ENCODE measurements around the gene HSP90B1.

Gene HSP90B1

DNA sequence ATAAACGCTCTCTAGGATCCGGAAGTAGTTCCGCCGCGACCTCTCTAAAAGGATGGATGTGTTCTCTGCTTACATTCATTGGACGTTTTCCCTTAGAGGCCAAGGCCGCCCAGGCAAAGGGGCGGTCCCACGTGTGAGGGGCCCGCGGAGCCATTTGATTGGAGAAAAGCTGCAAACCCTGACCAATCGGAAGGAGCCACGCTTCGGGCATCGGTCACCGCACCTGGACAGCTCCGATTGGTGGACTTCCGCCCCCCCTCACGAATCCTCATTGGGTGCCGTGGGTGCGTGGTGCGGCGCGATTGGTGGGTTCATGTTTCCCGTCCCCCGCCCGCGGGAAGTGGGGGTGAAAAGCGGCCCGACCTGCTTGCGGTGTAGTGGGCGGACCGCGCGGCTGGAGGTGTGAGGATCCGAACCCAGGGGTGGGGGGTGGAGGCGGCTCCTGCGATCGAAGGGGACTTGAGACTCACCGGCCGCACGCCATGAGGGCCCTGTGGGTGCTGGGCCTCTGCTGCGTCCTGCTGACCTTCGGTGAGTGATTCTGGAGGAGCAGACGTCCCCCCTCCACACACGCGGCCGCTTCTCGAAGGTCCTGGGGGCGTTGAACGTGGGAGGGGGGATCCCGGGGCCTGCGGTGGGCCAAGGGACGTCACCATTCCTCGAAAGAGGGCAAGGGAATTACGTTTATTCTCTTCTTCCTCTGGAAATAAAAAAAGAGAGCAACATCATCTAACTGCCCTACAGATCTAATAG is at the start of gene HSP90B1:
TSS of gene HSP90B1 (plus strand) at position 377 of the 753 bp plus-strand sequence. CDS start at position 483, 106 bp downstream.
- peak; percentile 70 for ATAC-seq

DNA sequence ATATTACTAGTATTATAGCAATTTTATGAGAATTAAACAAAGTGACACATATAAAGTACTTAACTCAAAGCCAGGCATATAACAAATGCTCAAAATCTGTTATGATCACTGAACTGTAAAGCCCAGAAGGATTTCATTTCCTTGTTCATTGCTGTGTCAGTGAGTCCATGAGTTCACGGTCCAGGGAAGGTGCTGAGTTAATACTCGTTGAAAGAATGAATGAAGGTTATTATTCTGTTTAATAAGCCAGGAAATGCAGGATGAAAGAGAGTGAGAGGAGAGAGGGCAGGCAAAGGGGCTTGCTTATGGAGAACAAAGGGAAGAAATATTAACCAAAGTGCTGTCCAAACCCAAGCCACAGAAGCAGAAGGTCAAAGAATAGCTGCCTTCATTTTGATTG is 48.9 kb upstream of the HSP90B1 start:
- DNase-seq = no peak
- H3K4me3 Mint-ChIP-seq = no peak overlapping the region

More for the DNA sequence above, at the start of gene HSP90B1:
- H3K27ac Mint-ChIP-seq = peak within 1 kb of the TSS; percentile 98 to 99
- no peaks in the 10 kb centered on the region for H3K9me3 Mint-ChIP-seq
- H3K4me1 Mint-ChIP-seq = peaks cover 58% of the 10 kb centered on the region
- DNase-seq = peak; percentile 99 to 100
- H3K4me3 Mint-ChIP-seq = peak within 1 kb of the TSS; percentile 87 to 88
- H3K27me3 Mint-ChIP-seq = no peaks in the 10 kb centered on the region

DNA sequence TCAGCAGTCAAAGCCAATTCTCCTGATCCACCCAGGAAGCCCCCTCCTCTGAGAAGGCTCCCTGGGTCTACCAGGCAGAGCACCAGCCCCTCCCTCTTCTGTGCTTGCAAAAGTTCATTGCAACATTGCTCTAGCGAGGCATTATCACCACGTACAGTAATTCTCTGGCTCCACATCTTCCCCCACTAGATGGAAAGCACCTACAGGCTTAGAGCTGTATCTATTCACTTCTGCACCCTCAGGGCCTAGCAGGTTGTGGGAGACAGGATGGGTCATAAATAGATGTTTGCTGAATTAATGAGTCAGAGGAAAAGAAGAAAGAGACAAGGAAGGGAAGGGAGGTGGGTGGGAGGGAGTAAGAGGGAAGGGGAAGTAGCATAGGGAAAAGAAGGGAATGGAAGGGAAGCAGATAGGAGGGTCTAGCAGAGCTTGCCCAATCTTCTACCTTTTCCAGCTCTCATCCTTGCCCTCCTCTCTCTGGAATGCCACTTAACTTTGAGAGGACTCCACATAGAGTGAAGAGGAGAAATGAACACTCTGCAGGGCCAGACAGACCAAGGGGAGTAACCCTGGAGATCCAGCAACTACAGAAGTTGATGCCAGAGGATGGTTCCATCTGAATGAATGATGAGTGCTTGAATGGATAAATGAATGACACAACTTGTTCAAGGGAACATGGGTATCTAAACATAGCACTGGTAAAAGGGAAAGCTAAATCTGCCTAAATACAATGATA is 47.2 kb upstream of the HSP90B1 start:
- Mint-ChIP-seq H3K9me3 (no peaks in the 10 kb centered on the region), H3K27me3 (no peaks in the 10 kb centered on the region), H3K4me1 (peaks cover 81% of the 10 kb centered on the region), H3K4me3 (no peak overlapping the region), H3K27ac (peak overlapping the region in 1 of 2 donors; percentile 72)
- ATAC-seq (peak; percentile 58), DNase-seq (no peak)

More for the DNA sequence above, 48.9 kb upstream of the HSP90B1 start:
- ATAC-seq = no peak
- Mint-ChIP-seq H3K27ac (no peak overlapping the region), H3K27me3 (no peaks in the 10 kb centered on the region), H3K4me1 (peaks cover 71% of the 10 kb centered on the region), H3K9me3 (no peaks in the 10 kb centered on the region)

DNA sequence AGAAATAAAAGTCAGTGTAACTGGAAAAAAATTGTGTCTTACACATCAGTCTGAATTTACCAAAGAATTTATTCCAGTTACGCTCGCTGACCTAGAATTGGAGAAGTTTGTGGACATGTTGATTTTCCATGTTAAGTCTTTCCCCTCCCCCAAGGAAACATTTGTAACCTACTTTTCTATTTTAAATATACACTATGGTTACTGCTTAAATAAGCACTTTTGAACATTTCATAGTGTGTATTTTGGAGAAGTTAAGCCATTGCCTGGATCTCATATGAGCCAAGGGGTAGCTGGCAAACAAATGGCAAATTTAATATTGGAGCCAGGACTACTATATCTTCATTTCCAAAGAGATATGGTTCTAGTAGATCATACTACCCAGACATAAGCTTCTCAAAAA is 46.3 kb upstream of the HSP90B1 start:
- ATAC-seq = no peak
- Mint-ChIP-seq H3K27ac (no peak overlapping the region), H3K9me3 (no peaks in the 10 kb centered on the region), H3K27me3 (no peaks in the 10 kb centered on the region), H3K4me3 (no peak overlapping the region), H3K4me1 (peaks cover 73% of the 10 kb centered on the region)
- no peak for DNase-seq

DNA sequence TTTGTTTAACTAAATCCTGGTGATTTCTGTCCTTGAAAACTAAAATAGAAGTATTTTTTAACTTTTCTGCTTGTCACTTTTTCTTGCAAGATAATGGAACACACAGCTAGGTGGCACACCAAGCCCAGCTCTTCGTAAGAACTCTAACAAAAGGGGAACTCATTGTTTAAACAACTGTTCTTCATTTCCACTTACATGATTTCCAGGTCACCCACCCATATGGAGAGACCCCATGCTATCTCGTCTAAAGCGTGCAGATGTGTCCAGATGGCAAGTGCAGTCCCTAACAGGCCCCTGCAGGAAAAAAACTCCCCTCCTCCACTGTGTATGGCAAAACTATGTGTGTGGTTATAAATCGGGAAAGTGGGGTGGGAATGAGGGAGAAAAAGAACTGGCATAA is 45.9 kb upstream of the HSP90B1 start:
- Mint-ChIP-seq H3K27ac (peak overlapping the region; percentile 7 to 47), H3K4me3 (no peak overlapping the region), H3K27me3 (no peaks in the 10 kb centered on the region), H3K9me3 (no peaks in the 10 kb centered on the region), H3K4me1 (peaks cover 69% of the 10 kb centered on the region)
- ATAC-seq = peak; percentile 24
- peak in 1 of 2 donors; percentile 43 for DNase-seq

DNA sequence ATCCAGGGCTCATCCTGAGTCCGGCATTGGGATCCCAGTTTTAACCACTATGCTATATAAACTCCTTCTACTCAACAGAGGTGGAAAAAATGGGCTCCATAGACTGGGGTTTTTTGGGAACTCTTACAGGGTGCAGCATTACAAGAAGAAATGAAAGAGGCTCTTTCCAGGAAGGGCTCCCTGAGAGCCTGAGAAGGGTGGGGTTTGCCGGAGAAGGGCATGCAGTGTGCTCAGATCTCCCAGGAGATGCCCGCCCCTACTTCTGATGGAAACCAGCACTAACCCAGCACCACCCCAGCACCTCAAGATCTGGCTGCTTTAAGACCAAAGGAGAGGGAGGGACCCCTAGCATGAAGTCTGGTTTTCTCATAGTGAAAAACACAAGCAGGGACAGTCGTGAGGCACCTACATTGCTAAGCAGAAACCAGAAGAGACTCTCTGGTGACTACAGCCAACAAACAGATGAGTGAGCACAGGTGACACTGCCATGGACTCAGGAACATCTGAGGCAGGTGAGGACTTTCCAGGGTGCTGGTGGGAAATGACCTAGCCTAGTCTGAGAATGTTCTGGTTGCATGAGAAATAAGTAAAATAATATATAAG is 43.9 kb upstream of the HSP90B1 start:
- H3K27ac Mint-ChIP-seq = peak overlapping the region; percentile 42 to 73
- H3K4me3 Mint-ChIP-seq = peak overlapping the region; percentile 9 to 60
- H3K4me1 Mint-ChIP-seq = peaks cover 49% of the 10 kb centered on the region
- DNase-seq = no peak
- H3K9me3 Mint-ChIP-seq = no peaks in the 10 kb centered on the region
- no peak for ATAC-seq
- H3K27me3 Mint-ChIP-seq = no peaks in the 10 kb centered on the region

DNA sequence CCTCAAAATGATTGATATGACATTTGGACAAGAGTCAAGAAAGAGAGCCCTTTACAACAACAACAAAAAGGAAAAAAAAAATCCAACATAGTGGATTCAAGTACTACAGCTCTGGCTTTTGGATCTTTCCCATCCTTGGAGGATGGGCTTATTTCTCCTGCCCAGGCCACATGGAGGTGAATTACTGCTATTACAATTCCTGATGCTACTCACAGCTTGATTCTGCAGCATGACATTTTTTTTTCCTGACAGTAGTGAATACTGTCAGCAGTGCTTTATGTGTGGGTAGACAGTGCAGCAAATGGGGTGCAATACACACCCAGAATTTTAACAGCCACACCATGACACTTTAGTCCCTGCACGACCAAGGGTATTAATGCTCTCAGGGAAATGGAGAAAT is 42.5 kb upstream of the HSP90B1 start:
- Mint-ChIP-seq H3K4me3 (no peak overlapping the region), H3K27ac (no peak overlapping the region), H3K9me3 (no peaks in the 10 kb centered on the region), H3K4me1 (peaks cover 38% of the 10 kb centered on the region), H3K27me3 (no peaks in the 10 kb centered on the region)
- DNase-seq (no peak), ATAC-seq (no peak)

DNA sequence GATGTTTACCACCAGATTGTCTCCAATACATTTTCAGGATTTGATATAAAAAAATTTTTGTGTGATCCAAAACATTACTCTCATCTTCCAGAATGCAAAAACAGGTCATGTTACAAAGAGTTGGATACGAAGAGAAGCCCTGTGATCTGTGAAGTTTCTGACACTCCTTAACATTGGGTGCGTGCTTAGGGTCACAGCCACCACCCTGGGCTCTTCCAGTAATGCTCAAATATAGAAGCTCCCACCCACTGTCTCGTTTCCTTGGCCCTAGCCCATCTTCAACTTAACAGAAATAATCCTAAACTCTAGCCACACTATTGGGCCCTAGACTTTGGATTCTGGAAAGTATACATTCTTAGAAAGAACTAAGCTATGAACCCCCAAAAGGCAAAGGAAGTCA is 32.9 kb upstream of the HSP90B1 start:
- ATAC-seq (no peak), DNase-seq (no peak)
- H3K9me3 Mint-ChIP-seq = no peaks in the 10 kb centered on the region
- no peaks in the 10 kb centered on the region for H3K27me3 Mint-ChIP-seq
- H3K4me1 Mint-ChIP-seq = peaks cover 37% of the 10 kb centered on the region
- H3K4me3 Mint-ChIP-seq = no peak overlapping the region
- no peak overlapping the region for H3K27ac Mint-ChIP-seq

DNA sequence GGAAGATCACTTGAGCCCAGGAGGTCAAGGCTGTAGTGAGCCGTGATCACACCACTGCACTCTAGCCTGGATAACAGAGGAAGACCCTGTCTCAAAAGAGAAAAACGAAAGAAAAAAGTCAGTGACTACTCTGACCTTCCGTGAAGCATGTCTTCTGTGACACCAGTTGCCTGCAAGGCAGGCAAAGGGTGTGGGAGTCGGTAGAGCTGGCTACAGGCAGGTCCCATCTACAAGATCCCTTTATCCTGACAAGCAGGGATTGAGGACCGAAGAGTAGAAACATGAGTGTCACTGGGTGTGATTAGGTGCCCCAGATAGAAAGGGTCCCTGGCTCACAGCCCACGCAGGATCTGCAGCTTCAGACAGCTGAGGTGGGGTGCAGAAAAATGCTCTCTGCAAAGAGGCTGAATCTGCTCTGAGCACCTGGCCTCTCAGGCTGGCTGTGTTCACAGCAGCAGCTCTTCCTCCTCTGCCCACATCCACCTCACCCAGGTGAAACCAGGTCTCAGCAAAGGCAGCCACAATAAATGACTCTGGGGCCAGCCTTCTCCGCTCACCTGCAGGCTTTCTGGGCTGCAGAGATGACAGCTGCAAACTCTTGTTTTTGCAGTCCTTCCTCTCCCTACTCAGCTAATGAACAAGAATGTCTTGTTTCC is 28.6 kb upstream of the HSP90B1 start:
- peak overlapping the region; percentile 89 to 92 for H3K27ac Mint-ChIP-seq

DNA sequence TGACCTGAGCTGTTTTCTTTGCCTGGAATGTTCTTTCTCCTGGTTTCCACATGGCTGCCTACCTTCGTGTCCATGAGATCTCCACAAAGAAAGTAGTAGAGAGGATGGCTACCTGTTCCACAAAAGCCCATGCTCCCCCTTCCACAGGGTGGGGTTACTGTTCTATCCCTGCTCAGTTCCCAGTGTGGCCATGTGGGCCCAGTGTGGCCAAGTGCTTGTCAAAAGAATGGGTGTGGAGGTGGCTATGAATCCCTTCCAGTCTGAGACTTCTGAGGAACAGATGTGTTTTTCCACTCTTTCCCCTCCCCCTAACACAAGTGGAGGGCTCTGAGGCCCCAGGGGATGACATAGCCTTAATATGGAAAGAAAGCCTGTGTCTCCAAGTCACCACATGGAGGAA is 26.2 kb upstream of the HSP90B1 start:
- H3K4me3 Mint-ChIP-seq = no peak overlapping the region
- no peak for ATAC-seq
- H3K27me3 Mint-ChIP-seq = no peaks in the 10 kb centered on the region
- peaks cover 0 to 6% of the 10 kb centered on the region in 2 donors for H3K9me3 Mint-ChIP-seq
- peaks cover 91% of the 10 kb centered on the region for H3K4me1 Mint-ChIP-seq
- DNase-seq = no peak
- peak overlapping the region in 1 of 2 donors; percentile 61 for H3K27ac Mint-ChIP-seq

More for the DNA sequence above, 28.6 kb upstream of the HSP90B1 start:
- no peaks in the 10 kb centered on the region for H3K27me3 Mint-ChIP-seq
- H3K4me1 Mint-ChIP-seq = peaks cover 71% of the 10 kb centered on the region
- peaks cover 0 to 6% of the 10 kb centered on the region in 2 donors for H3K9me3 Mint-ChIP-seq
- H3K4me3 Mint-ChIP-seq = peak overlapping the region; percentile 83
- ATAC-seq (peak; percentile 65), DNase-seq (peak in 1 of 2 donors; percentile 28)

DNA sequence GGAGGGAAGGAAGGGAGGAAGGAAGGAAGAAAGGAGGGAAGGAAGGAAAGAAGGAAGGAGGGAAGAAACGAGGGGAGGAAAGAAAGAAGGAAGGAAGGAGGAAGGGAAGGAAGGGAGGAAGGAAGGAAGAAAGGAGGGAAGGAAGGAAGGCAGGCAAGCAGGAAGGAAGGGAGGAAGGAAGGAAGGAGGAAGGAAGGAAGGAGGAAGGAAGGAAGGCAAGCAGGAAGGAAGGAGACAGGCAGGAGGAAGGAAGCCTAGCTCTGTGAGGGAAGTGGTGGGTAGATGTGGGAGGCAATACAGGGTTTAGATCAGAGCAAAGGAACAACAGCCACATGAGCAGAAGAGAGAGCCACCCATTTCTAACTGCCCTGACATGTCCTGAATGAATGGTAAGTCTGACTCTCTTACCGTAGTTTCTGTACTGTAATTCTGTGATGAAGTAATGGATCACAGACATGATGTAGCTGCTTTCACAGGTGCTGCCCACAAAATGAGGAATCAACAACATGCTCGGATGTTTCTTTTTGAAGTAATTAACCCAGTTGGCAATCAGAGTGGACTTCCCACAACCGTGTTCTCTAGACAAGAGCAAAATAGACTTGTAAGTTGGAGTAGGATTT is 24.4 kb upstream of the HSP90B1 start:
- Mint-ChIP-seq H3K4me1 (peaks cover 88% of the 10 kb centered on the region), H3K27me3 (no peaks in the 10 kb centered on the region), H3K9me3 (peaks cover 0 to 6% of the 10 kb centered on the region in 2 donors), H3K4me3 (peak overlapping the region; percentile 67 to 72), H3K27ac (peak overlapping the region; percentile 96)
- ATAC-seq (peak; percentile 72), DNase-seq (peak in 1 of 2 donors; percentile 8)

DNA sequence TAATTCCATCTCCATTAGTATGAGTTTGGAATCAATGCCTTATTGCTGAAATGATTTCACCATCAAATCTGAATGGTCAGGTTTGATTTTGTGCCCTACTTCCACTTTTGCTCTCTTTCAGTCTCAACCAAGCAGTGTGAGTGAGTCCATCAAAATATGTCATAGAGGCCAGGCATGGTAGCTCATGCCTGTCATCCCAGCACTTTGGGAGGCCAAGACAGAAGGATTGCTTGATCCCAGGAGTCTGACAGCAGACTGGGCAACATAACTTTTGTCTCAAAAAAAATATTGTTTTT is 22.0 kb upstream of the HSP90B1 start:
- Mint-ChIP-seq H3K9me3 (peaks cover 0 to 6% of the 10 kb centered on the region in 2 donors), H3K27me3 (no peaks in the 10 kb centered on the region), H3K4me3 (no peak overlapping the region), H3K4me1 (peaks cover 64% of the 10 kb centered on the region), H3K27ac (no peak overlapping the region)
- DNase-seq (no peak), ATAC-seq (no peak)

DNA sequence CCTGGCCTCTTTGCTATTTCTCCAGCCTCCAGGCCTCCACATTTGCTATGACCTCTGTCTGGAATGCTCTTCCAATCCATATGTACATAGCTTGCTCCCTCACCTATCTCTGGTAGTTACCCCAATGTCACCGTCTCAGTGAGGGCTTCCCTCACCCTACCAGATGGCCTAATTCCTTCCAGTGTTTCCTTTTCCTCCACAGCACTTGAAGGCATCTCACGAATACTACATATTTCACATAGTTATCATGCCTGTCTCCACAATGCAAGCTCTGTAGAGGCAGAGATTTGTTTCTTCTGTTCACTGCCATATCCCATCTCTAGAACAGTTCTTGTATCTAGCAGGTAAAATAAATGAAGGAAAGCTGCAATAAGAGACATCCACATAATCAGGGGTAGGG is 21.3 kb upstream of the HSP90B1 start:
- H3K4me1 Mint-ChIP-seq = peaks cover 57% of the 10 kb centered on the region
- no peaks in the 10 kb centered on the region for H3K27me3 Mint-ChIP-seq
- H3K27ac Mint-ChIP-seq = no peak overlapping the region
- ATAC-seq (no peak), DNase-seq (no peak)
- H3K9me3 Mint-ChIP-seq = peaks cover 0 to 6% of the 10 kb centered on the region in 2 donors
- no peak overlapping the region for H3K4me3 Mint-ChIP-seq

DNA sequence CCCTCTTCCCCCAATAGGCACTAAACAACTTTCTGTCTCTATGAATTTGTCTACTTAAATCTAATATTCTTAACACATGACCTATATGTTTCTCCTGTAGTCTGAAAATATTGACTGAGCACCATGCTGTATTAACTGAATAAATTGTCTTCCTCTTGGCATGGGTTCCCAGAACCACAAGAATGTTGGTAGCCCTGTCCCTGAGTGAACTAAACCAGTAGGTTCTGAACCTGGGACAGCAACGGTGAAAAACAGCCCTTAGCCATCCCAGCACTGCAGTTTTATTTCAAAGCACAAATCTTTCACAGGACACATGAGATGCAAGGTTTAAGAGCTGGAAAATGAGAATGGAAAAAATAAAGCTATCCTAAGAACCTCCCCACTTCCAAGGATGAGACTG is 20.4 kb upstream of the HSP90B1 start:
- Mint-ChIP-seq H3K4me3 (no peak overlapping the region), H3K27me3 (no peaks in the 10 kb centered on the region), H3K4me1 (peaks cover 52% of the 10 kb centered on the region), H3K27ac (peak overlapping the region in 1 of 2 donors; percentile 22), H3K9me3 (peaks cover 0 to 6% of the 10 kb centered on the region in 2 donors)
- DNase-seq (no peak), ATAC-seq (no peak)

DNA sequence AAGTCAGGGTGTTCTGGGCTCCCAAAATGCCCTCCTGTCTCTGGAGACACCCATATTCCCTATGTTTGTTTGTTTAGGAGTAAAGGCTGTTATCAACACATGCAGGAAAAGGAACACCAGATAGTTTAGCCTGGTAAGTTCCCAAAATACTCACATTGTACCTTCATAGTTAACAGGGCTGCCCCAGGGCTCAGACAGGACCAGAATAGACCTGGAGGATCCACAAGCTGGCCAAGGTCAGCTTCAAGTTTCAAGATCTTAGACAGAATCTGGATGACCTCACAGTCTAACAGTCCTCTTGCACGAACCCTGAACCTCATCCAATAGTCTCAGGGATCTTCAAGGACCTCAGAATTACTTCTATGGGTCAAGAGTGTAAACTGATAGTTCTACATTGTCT is 18.1 kb upstream of the HSP90B1 start:
- no peak for ATAC-seq
- Mint-ChIP-seq H3K9me3 (no peaks in the 10 kb centered on the region), H3K4me1 (peaks cover 32% of the 10 kb centered on the region), H3K4me3 (no peak overlapping the region), H3K27me3 (no peaks in the 10 kb centered on the region), H3K27ac (no peak overlapping the region)
- DNase-seq = no peak

Measured in stimulated activated naive CD8-positive, alpha-beta T cell treated with anti-CD3 and anti-CD28 coated beads, Interleukin-15, amount 100 ng/mL, for 72 hours (primary cell).